ENCODE data around the gene SLC51A.

- no peak for TF ChIP-seq GATA2 (IDR thresholded peaks at IDR 0.05; ENCODE audit: low read depth, low read length)
- no peak for TF ChIP-seq GATA3 (IDR thresholded peaks at IDR 0.05; ENCODE audit: low read depth, low read length)
These were observed 35.6 kb downstream of the SLC51A start for GRCh38 chr3:196251918-196252317.
